HepG2 (cell line): ENCODE measurements around the gene LILRB3. TPM values are rescaled to one million over a fixed set of nuclear protein-coding genes. Genes with fewer than 3 reads are reported as not detected.

Experiments used
- E2F1 ChIP-seq: sonication (generic); formaldehyde crosslinking; IDR thresholded peaks from 2 replicates; pipeline ENCODE4 v1.5.0; 2020; ENCODE audit warnings: missing genetic modification reagents
- HMGA1 ChIP-seq: sonication (generic); formaldehyde crosslinking; conservative IDR thresholded peaks from 2 replicates; pipeline ENCODE4 v1.4.0; 2020; ENCODE audit warnings: missing genetic modification reagents
- HMGXB3 ChIP-seq: sonication (generic); formaldehyde crosslinking; IDR thresholded peaks from 2 replicates; pipeline ENCODE4 v1.4.0; 2020; ENCODE audit warnings: missing genetic modification reagents, borderline replicate concordance
- MED1 ChIP-seq: sonication (generic); formaldehyde crosslinking; IDR thresholded peaks from 2 replicates; pipeline ENCODE4 v1.4.0; 2020; ENCODE audit warnings: missing genetic modification reagents
- PITX1 ChIP-seq: sonication (generic); formaldehyde crosslinking; IDR thresholded peaks from 2 replicates; pipeline ENCODE4 v1.5.1; 2020; ENCODE audit warnings: mild to moderate bottlenecking, missing genetic modification reagents
- POGK ChIP-seq: sonication (generic); formaldehyde crosslinking; conservative IDR thresholded peaks from 2 replicates; pipeline ENCODE4 v1.8.0; 2022; ENCODE audit warnings: mild to moderate bottlenecking, moderate library complexity, missing genetic modification reagents
- SAP130 ChIP-seq: IDR thresholded peaks from 2 replicates; pipeline ENCODE4 v1.6.1; 2016; ENCODE audit warnings: low read depth
- THAP11 ChIP-seq: IDR thresholded peaks from 2 replicates; pipeline ENCODE4 v1.6.1; 2016; ENCODE audit warnings: missing biosample characterization, missing genetic modification reagents
- UBTF ChIP-seq: sonication (generic); formaldehyde crosslinking; IDR thresholded peaks from 2 replicates; pipeline ENCODE4 v1.4.0; 2020; ENCODE audit warnings: mild to moderate bottlenecking, missing genetic modification reagents
- ZBTB49 ChIP-seq: sonication (generic); formaldehyde crosslinking; IDR thresholded peaks from 2 replicates; pipeline ENCODE4 v1.4.0; 2020; ENCODE audit warnings: missing genetic modification reagents, borderline replicate concordance
- ZFY ChIP-seq: sonication (generic); formaldehyde crosslinking; IDR thresholded peaks from 2 replicates; pipeline ENCODE4 v1.4.0; 2020; ENCODE audit warnings: missing genetic modification reagents
- ZNF17 ChIP-seq: sonication (generic); formaldehyde crosslinking; IDR thresholded peaks from 2 replicates; pipeline ENCODE4 v1.5.0; 2020; ENCODE audit warnings: mild to moderate bottlenecking, missing genetic modification reagents
- ZNF441 ChIP-seq: sonication (generic); formaldehyde crosslinking; IDR thresholded peaks from 2 replicates; pipeline ENCODE4 v1.7.0; 2021; ENCODE audit warnings: missing genetic modification reagents, borderline replicate concordance
- ZNF878 ChIP-seq: sonication (generic); formaldehyde crosslinking; IDR thresholded peaks from 2 replicates; pipeline ENCODE4 v1.8.1; 2023; ENCODE audit warnings: mild to moderate bottlenecking, missing genetic modification reagents, moderate library complexity
- ZSCAN25 ChIP-seq: sonication (generic); formaldehyde crosslinking; IDR thresholded peaks from 2 replicates; pipeline ENCODE4 v1.8.0; 2022; ENCODE audit warnings: mild to moderate bottlenecking, missing genetic modification reagents
- ZSCAN5A ChIP-seq: sonication (generic); formaldehyde crosslinking; IDR thresholded peaks from 2 replicates; pipeline ENCODE4 v1.8.0; 2022; ENCODE audit warnings: mild to moderate bottlenecking, missing genetic modification reagents, borderline replicate concordance
- polyA plus RNA-seq, 8 experiments: library from polyadenylated mRNA; depleted of rRNA in 3 of 8; stranded (reverse) in 7 of 8; unstranded in 1 of 8; fragments of >200 nt; fragmentation: Illumina TruSeq in 4 of 8; extraction: Trizol in 4 of 8; gene quantifications; 2 replicates each; pipeline versions ENCODE4 v1.2.1 to v1.2.3, GENCODE V29; 2011 to 2016; ENCODE audit warnings: low read depth in 4 of 8, missing spikeins in 1 of 8, mixed read lengths in 1 of 8; ENCODE audit not compliant: insufficient read depth in 1 of 8
- total RNA-seq, 5 experiments: library from RNA; depleted of rRNA; stranded (reverse); fragments of >200 nt; fragmentation: Illumina TruSeq; extraction: Trizol; gene quantifications; 2 replicates each; pipeline ENCODE4 v1.2.3, GENCODE V29; 2016; ENCODE audit warnings: low read depth in 1 of 5

The LILRB3 gene
- total and polyA plus RNA-seq, 2 of the 13 experiments (the other 11 are each of a cell fraction or from before 2014, with no cell fraction given): 0.22 TPM; not detected in 1

- no peak for TF ChIP-seq ZBTB49 (CRISPR knock-in tag)
- no peak for TF ChIP-seq E2F1
- TF ChIP-seq MED1: 0 out of 2 replicates have a peak, but pooled peaks have one; percentile 19
- TF ChIP-seq ZFY: 0 out of 2 replicates have a peak, but pooled peaks have one; percentile 20
- peak; percentile 72 for TF ChIP-seq SAP130 (CRISPR knock-in tag)
- peak; percentile 15; the same call in 1 of the 2 replicates for TF ChIP-seq HMGXB3 (CRISPR knock-in tag)
- no peak for TF ChIP-seq HMGA1 (CRISPR knock-in tag)
- no peak for TF ChIP-seq UBTF (CRISPR knock-in tag)
- no peak for TF ChIP-seq ZSCAN25 (CRISPR knock-in tag)
- no peak for TF ChIP-seq ZSCAN5A (CRISPR knock-in tag)
- TF ChIP-seq ZNF441: no peak
- TF ChIP-seq ZNF17 (CRISPR knock-in tag): no peak
- TF ChIP-seq PITX1 (CRISPR knock-in tag): peak; percentile 63
- TF ChIP-seq POGK (CRISPR knock-in tag): 0 out of 2 replicates have a peak, but pooled peaks have one; percentile 34
- peak; percentile 19; the same call in 1 of the 2 replicates for TF ChIP-seq THAP11 (CRISPR knock-in tag)
- TF ChIP-seq ZNF878 (CRISPR knock-in tag): no peak
These were observed 19.6 kb downstream of the LILRB3 start (continued) for GRCh38 chr19:54203151-54203611.
